Osteoblast (primary cell): ENCODE measurements around the gene MAPK8IP3. TPM values are rescaled to one million over a fixed set of nuclear protein-coding genes. Genes with fewer than 3 reads are reported as not detected.

Source experiments
- DNase-seq: peaks from one replicate; pipeline ENCODE4 v3.0.0; 2011; ENCODE audit warnings: low spot score, mixed read lengths; ENCODE audit not compliant: insufficient read length; ENCODE audit errors: missing footprints
- H2AFZ ChIP-seq: 2 replicates; pipeline ENCODE4 v1.6.0; 2011; ENCODE audit warnings: mild to moderate bottlenecking, low read length
- H3K27ac ChIP-seq: 2 replicates; pipeline ENCODE4 v1.5.1; 2011; ENCODE audit warnings: mild to moderate bottlenecking, low read depth, low read length, moderate library complexity
- H3K27me3 ChIP-seq: 2 replicates; pipeline ENCODE4 v1.6.0; 2012; ENCODE audit warnings: mild to moderate bottlenecking, control low read depth, inconsistent platforms, low read length, moderate library complexity; ENCODE audit not compliant: insufficient read depth
- H3K36me3 ChIP-seq: 2 replicates; pipeline ENCODE4 v1.5.1; 2011; ENCODE audit warnings: mild to moderate bottlenecking, low read length, control low read depth, moderate library complexity; ENCODE audit not compliant: insufficient read depth
- H3K4me1 ChIP-seq: 2 replicates; pipeline ENCODE4 v1.5.1; 2011; ENCODE audit warnings: mild to moderate bottlenecking, low read length, control low read depth, moderate library complexity; ENCODE audit not compliant: insufficient read depth
- H3K4me2 ChIP-seq: 2 replicates; pipeline ENCODE4 v1.6.0; 2011; ENCODE audit warnings: mild to moderate bottlenecking, low read length; ENCODE audit not compliant: insufficient read depth
- H3K4me3 ChIP-seq: fragments of 200-600 bp; sonication (generic); 3 replicates; pipeline ENCODE4 v1.5.1; 2012; ENCODE audit warnings: mild to moderate bottlenecking, low read length, inconsistent platforms; ENCODE audit not compliant: insufficient read depth
- H3K79me2 ChIP-seq: 2 replicates; pipeline ENCODE4 v1.6.0; 2012; ENCODE audit warnings: mild to moderate bottlenecking, low read length, control low read depth, inconsistent platforms; ENCODE audit not compliant: insufficient read depth
- H3K9me3 ChIP-seq: 2 replicates; pipeline ENCODE4 v1.5.1; 2011; ENCODE audit warnings: low read depth, low read length, control low read depth
- H4K20me1 ChIP-seq: 2 replicates; pipeline ENCODE4 v1.6.0; 2012; ENCODE audit warnings: mild to moderate bottlenecking, low read length, control low read depth; ENCODE audit not compliant: insufficient read depth
- total RNA-seq: library from RNA; depleted of rRNA; stranded (reverse); fragments of >200 nt; gene quantifications from 2 replicates; pipeline ENCODE4 v1.2.3, GENCODE V29; 2012
- TF ChIP-seq, protein P1 (sequence below): IDR thresholded peaks from 2 replicates; pipeline ENCODE4 v1.5.1; 2011; ENCODE audit warnings: mild to moderate bottlenecking, low read depth, low read length, moderate library complexity; ENCODE audit errors: extremely low read depth

MAPK8IP3 gene
- total RNA-seq, 1 donor: 64.1 TPM

DNA sequence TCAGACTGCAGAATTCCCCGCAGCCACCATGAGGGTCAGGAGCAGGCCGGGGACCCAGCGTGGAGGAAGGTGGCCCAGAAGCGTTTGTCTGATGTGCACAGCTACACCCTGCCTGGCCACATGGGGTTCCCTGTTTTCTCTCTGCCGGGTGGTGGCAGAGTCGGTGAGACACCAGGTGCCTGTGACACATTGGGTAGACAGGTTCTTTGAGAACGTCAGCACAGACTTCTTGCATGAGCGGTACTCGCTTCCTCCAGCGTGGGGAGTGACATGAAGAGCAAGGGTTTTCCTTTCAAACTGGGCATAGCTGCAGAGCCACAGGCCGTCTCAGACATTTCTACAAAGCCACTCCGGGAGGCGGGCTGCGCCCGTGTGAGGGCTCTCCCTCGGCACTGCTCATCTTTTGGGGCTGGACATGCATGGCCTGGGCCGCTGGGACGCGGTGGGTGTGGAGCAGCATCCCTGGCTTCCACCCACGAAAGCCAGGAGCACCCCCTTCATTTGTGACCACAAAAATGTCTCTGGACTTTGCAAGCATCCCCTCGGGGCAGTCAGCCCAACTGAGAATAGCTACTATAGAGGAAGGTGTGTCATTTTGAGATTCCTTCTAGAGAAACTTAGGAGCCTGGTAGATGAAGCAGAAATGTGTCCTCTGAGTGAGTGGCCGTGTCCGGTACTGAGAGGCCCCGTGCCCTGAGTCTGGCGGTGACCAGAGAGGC is 39.3 kb downstream of the MAPK8IP3 start:
- peak; percentile 98 for DNase-seq
- H4K20me1 ChIP-seq: peaks cover 16% of the 10 kb centered on the region
- peaks cover 38% of the 10 kb centered on the region for H3K36me3 ChIP-seq
- H3K27me3 ChIP-seq: no peaks in the 10 kb centered on the region
- peak overlapping the region; percentile 82 for H3K4me2 ChIP-seq
- peak overlapping the region; percentile 98 for H3K27ac ChIP-seq
- peaks cover 12% of the 10 kb centered on the region for H3K79me2 ChIP-seq
- H2AFZ ChIP-seq: no peak overlapping the region
- TF ChIP-seq, protein P1, sequence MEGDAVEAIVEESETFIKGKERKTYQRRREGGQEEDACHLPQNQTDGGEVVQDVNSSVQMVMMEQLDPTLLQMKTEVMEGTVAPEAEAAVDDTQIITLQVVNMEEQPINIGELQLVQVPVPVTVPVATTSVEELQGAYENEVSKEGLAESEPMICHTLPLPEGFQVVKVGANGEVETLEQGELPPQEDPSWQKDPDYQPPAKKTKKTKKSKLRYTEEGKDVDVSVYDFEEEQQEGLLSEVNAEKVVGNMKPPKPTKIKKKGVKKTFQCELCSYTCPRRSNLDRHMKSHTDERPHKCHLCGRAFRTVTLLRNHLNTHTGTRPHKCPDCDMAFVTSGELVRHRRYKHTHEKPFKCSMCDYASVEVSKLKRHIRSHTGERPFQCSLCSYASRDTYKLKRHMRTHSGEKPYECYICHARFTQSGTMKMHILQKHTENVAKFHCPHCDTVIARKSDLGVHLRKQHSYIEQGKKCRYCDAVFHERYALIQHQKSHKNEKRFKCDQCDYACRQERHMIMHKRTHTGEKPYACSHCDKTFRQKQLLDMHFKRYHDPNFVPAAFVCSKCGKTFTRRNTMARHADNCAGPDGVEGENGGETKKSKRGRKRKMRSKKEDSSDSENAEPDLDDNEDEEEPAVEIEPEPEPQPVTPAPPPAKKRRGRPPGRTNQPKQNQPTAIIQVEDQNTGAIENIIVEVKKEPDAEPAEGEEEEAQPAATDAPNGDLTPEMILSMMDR: no peak
- H3K4me1 ChIP-seq: peaks cover 28% of the 10 kb centered on the region
- H3K9me3 ChIP-seq: no peaks in the 10 kb centered on the region
- peak overlapping the region; percentile 54 for H3K4me3 ChIP-seq

DNA sequence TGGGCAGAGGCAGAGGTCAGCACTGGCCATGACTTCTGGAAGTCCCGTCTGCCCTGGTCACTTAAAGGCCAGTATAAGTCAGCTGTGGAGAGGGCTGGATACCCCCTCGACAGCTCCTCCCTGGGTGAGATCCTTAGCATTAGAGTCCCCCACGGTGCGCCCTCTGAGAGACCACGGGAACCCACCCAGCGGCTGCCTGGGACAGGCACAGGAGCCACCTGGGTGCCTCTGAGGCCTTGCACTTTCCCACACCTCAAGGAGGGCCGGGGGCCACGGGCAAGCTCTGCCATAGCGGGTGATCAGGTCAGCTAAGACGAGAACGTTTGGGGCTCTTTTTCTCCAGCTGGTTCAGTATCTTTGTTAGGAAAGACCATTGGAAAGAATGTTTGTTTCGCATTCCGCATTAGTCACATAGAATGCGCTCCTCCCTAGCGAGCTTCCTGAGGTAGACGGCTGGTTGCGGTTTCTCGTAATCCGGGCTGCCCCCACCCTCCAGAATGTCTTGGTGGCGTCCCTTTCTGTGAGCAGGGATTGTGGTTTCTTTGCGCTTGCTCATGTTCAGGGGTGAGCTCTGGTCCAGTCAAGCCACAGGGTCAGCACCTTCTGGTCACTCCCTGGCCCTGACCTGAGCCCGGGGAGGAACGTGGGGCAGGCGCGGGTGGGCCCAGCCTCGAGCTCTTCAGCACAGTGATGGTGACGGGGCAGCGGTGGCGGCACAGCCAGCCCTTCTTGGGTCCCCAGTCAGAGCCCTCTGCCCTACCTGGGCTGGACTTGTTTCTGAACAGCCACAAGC is 40.1 kb downstream of the MAPK8IP3 start:
- peak overlapping the region; percentile 54 for H3K4me3 ChIP-seq

DNA sequence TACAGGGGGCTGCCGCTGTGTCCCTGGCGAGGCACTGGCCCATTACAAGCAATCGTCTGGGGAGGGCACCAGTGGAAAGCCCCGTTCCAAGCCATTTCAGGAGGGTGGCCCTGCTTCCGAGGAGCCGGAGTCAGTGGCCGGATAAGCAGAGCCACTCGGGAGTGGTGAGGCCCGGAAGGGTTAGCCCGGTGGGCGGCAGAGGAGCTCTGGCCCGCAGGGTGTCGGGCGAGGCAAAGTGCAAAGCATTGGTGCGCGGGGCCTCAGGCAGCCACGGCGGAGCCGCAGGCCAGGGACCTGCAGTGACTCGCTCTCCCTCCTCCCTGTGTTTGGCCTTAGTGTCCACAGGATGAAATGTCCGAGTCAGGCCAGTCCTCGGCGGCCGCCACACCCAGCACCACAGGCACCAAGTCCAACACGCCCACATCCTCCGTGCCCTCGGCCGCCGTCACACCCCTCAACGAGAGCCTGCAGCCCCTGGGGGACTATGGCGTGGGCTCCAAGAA is 40.7 kb downstream of the MAPK8IP3 start:
- TF ChIP-seq, protein P1: no peak
- H3K36me3 ChIP-seq: peaks cover 37% of the 10 kb centered on the region
- H4K20me1 ChIP-seq: peaks cover 15% of the 10 kb centered on the region
- H3K79me2 ChIP-seq: peaks cover 8% of the 10 kb centered on the region
- H3K27me3 ChIP-seq: no peaks in the 10 kb centered on the region
- H3K4me1 ChIP-seq: peaks cover 28% of the 10 kb centered on the region
- no peaks in the 10 kb centered on the region for H3K9me3 ChIP-seq
- DNase-seq: no peak
- H2AFZ ChIP-seq: no peak overlapping the region
- H3K4me3 ChIP-seq: no peak overlapping the region
- peak overlapping the region; percentile 82 for H3K4me2 ChIP-seq
- H3K27ac ChIP-seq: peak overlapping the region; percentile 98

More for the DNA sequence above, 40.1 kb downstream of the MAPK8IP3 start:
- no peak overlapping the region for H2AFZ ChIP-seq
- peaks cover 31% of the 10 kb centered on the region for H3K36me3 ChIP-seq
- H3K79me2 ChIP-seq: peaks cover 5% of the 10 kb centered on the region
- H3K4me2 ChIP-seq: peak overlapping the region; percentile 82
- peaks cover 15% of the 10 kb centered on the region for H4K20me1 ChIP-seq
- TF ChIP-seq, protein P1: no peak
- H3K9me3 ChIP-seq: no peaks in the 10 kb centered on the region
- peaks cover 28% of the 10 kb centered on the region for H3K4me1 ChIP-seq
- peak overlapping the region; percentile 98 for H3K27ac ChIP-seq
- peak; percentile 99 for DNase-seq
- no peaks in the 10 kb centered on the region for H3K27me3 ChIP-seq

DNA sequence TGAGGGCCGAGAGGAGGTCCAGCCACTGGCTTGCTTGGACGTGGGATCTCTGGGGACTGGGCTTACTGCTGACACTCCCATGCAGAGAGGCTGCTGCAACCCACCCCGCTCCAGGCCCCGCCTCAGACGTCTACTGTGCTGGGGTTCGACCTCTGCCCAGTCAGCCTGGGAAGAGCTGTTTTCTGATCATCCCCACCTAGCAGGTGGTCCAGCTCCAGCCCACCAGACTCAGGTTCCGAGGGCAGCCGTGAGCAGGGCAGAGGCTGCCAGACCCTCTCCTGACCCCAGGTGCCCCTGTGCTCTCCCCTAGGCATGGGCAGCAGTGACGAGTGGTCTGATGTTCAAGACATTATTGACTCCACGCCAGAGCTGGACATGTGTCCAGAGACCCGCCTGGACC is 41.9 kb downstream of the MAPK8IP3 start:
- no peaks in the 10 kb centered on the region for H3K27me3 ChIP-seq
- peaks cover 8% of the 10 kb centered on the region for H4K20me1 ChIP-seq
- H3K36me3 ChIP-seq: peaks cover 49% of the 10 kb centered on the region
- no peaks in the 10 kb centered on the region for H3K9me3 ChIP-seq
- TF ChIP-seq, protein P1: no peak
- no peak overlapping the region for H3K4me2 ChIP-seq
- H3K4me1 ChIP-seq: peaks cover 28% of the 10 kb centered on the region
- H3K27ac ChIP-seq: no peak overlapping the region
- no peak for DNase-seq
- H3K4me3 ChIP-seq: no peak overlapping the region
- no peak overlapping the region for H2AFZ ChIP-seq
- H3K79me2 ChIP-seq: peaks cover 4% of the 10 kb centered on the region
